HepG2 (cell line): ENCODE results near the gene LTB4R.

Experiments used
- CREB1 ChIP-seq, 2 experiments: fragments of 450-650 bp in 1 of 2; IDR thresholded peaks; 2 replicates each; pipeline ENCODE4 v1.6.1; 2016 to 2017; ENCODE audit warnings: control low read depth in 1 of 2, mild to moderate bottlenecking in 1 of 2, missing compliant biosample characterization in 1 of 2, missing genetic modification characterization in 1 of 2
- EZH2 ChIP-seq: conservative IDR thresholded peaks from 2 replicates; pipeline ENCODE4 v1.6.1; 2012; ENCODE audit warnings: mild to moderate bottlenecking, low read depth, low read length, moderate library complexity
- FOSL1 ChIP-seq: sonication (generic); formaldehyde crosslinking; IDR thresholded peaks from 2 replicates; pipeline ENCODE4 v1.9.0; 2021; ENCODE audit warnings: missing genetic modification reagents, borderline replicate concordance
- GATAD2A ChIP-seq: IDR thresholded peaks from 2 replicates; pipeline ENCODE4 v1.6.1; 2016
- KDM6A ChIP-seq: IDR thresholded peaks from 2 replicates; pipeline ENCODE4 v1.6.1; 2016; ENCODE audit warnings: low read depth
- MTA1 ChIP-seq: sonication (generic); formaldehyde crosslinking; IDR thresholded peaks from 2 replicates; pipeline ENCODE4 v1.4.0; 2020; ENCODE audit warnings: missing genetic modification reagents, mild to moderate bottlenecking, borderline replicate concordance
- NFKB2 ChIP-seq: sonication (generic); formaldehyde crosslinking; IDR thresholded peaks from 2 replicates; pipeline ENCODE4 v1.4.0; 2020; ENCODE audit warnings: missing genetic modification reagents, borderline replicate concordance
- SRF ChIP-seq: IDR thresholded peaks from 2 replicates; pipeline ENCODE4 v1.6.1; 2011; ENCODE audit warnings: mild to moderate bottlenecking, low read depth, low read length, moderate library complexity
- YY1 ChIP-seq: IDR thresholded peaks from 2 replicates; pipeline ENCODE4 v1.6.1; 2011; ENCODE audit warnings: low read length, low read depth, moderate library complexity, mild to moderate bottlenecking; ENCODE audit not compliant: insufficient read depth, insufficient replicate concordance
- ZKSCAN1 ChIP-seq: fragments of 150-350 bp; IDR thresholded peaks from 2 replicates; pipeline ENCODE4 v1.6.1; 2014; ENCODE audit warnings: low read length
- ZNF564 ChIP-seq: sonication (generic); formaldehyde crosslinking; IDR thresholded peaks from 2 replicates; pipeline ENCODE4 v1.8.1; 2023; ENCODE audit warnings: mild to moderate bottlenecking, missing genetic modification reagents
- ZNF703 ChIP-seq: sonication (generic); formaldehyde crosslinking; IDR thresholded peaks from 2 replicates; pipeline ENCODE4 v1.5.1; 2020; ENCODE audit warnings: missing genetic modification reagents, mild to moderate bottlenecking, moderate library complexity, borderline replicate concordance
- TF ChIP-seq, protein P1 (sequence below): sonication (generic); formaldehyde crosslinking; IDR thresholded peaks from 2 replicates; pipeline ENCODE4 v1.5.0; 2020; ENCODE audit warnings: mild to moderate bottlenecking, missing genetic modification reagents, moderate library complexity

GRCh38 chr14:24322672-24323071 lies 11.4 kb downstream of the LTB4R start:
- no peak for TF ChIP-seq ZNF703 (CRISPR knock-in tag)
- no peak for TF ChIP-seq MTA1 (CRISPR knock-in tag)
- no peak for TF ChIP-seq CREB1 (IDR thresholded peaks at IDR 0.05)
- no peak for TF ChIP-seq CREB1 (CRISPR knock-in tag; IDR thresholded peaks at IDR 0.05)
- TF ChIP-seq, protein P1, sequence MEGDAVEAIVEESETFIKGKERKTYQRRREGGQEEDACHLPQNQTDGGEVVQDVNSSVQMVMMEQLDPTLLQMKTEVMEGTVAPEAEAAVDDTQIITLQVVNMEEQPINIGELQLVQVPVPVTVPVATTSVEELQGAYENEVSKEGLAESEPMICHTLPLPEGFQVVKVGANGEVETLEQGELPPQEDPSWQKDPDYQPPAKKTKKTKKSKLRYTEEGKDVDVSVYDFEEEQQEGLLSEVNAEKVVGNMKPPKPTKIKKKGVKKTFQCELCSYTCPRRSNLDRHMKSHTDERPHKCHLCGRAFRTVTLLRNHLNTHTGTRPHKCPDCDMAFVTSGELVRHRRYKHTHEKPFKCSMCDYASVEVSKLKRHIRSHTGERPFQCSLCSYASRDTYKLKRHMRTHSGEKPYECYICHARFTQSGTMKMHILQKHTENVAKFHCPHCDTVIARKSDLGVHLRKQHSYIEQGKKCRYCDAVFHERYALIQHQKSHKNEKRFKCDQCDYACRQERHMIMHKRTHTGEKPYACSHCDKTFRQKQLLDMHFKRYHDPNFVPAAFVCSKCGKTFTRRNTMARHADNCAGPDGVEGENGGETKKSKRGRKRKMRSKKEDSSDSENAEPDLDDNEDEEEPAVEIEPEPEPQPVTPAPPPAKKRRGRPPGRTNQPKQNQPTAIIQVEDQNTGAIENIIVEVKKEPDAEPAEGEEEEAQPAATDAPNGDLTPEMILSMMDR (CRISPR knock-in tag): no peak
- TF ChIP-seq GATAD2A (CRISPR knock-in tag): no peak
- no peak for TF ChIP-seq NFKB2 (CRISPR knock-in tag)
- TF ChIP-seq FOSL1 (CRISPR knock-in tag): no peak
- TF ChIP-seq EZH2: no peak
- TF ChIP-seq YY1: no peak
- no peak for TF ChIP-seq ZKSCAN1
- TF ChIP-seq SRF: no peak
- no peak for TF ChIP-seq KDM6A (CRISPR knock-in tag)
- TF ChIP-seq ZNF564 (CRISPR knock-in tag): no peak
